Smooth muscle cell (in vitro differentiated cells): Measurements from ENCODE around the gene DLGAP5. TPM values are rescaled to one million over a fixed set of nuclear protein-coding genes. Genes with fewer than 3 reads are reported as not detected.

ENCODE experiments used
- DNase-seq: peaks from one replicate; lab custom pipeline; 2025; ENCODE audit not compliant: unreplicated experiment; lab: John Stamatoyannopoulos, UW
- H2AFZ ChIP-seq: fragments of 200-600 bp; sonication (generic); 2 replicates; pipeline ENCODE4 v1.6.0; 2016; ENCODE audit warnings: antibody characterized with exemption, low read depth, mild to moderate bottlenecking
- H3F3A ChIP-seq: fragments of 200-600 bp; sonication (generic); 2 replicates; pipeline ENCODE4 v1.6.0; 2017; ENCODE audit warnings: antibody characterized with exemption, low read depth
- H3K27ac ChIP-seq: fragments of 200-600 bp; sonication (generic); 2 replicates; pipeline ENCODE4 v1.5.1; 2016; ENCODE audit warnings: low read depth, mild to moderate bottlenecking
- H3K27me3 ChIP-seq: fragments of 200-600 bp; sonication (generic); 2 replicates; pipeline ENCODE4 v1.6.1; 2016; ENCODE audit warnings: low read depth, mild to moderate bottlenecking
- H3K36me3 ChIP-seq: fragments of 200-600 bp; sonication (generic); 2 replicates; pipeline ENCODE4 v1.5.1; 2016; ENCODE audit warnings: low read depth
- H3K4me1 ChIP-seq: fragments of 200-600 bp; sonication (generic); 2 replicates; pipeline ENCODE4 v1.5.1; 2016; ENCODE audit warnings: low read depth
- H3K4me2 ChIP-seq: fragments of 200-600 bp; sonication (generic); 2 replicates; pipeline ENCODE4 v1.6.0; 2016; ENCODE audit warnings: mild to moderate bottlenecking
- H3K4me3 ChIP-seq: fragments of 200-600 bp; sonication (generic); 2 replicates; pipeline ENCODE4 v1.5.1; 2016; ENCODE audit warnings: mild to moderate bottlenecking
- H3K79me2 ChIP-seq: fragments of 200-600 bp; sonication (generic); 2 replicates; pipeline ENCODE4 v1.6.0; 2016; ENCODE audit warnings: low read depth, mild to moderate bottlenecking
- H3K9ac ChIP-seq: fragments of 200-600 bp; sonication (generic); 2 replicates; pipeline ENCODE4 v1.6.0; 2016; ENCODE audit warnings: low read depth
- H3K9me3 ChIP-seq: fragments of 200-600 bp; sonication (generic); replicated peaks from 2 replicates; pipeline ENCODE4 v1.5.1; 2016; ENCODE audit warnings: low read depth
- H4K20me1 ChIP-seq: fragments of 200-600 bp; sonication (generic); 2 replicates; pipeline ENCODE4 v1.6.0; 2016; ENCODE audit warnings: low read depth
- CTCF ChIP-seq: fragments of 200-600 bp; sonication (generic); IDR thresholded peaks from 2 replicates; pipeline ENCODE4 v1.5.1; 2017; ENCODE audit warnings: borderline replicate concordance, mild to moderate bottlenecking, antibody characterized with exemption; ENCODE audit not compliant: insufficient read depth, poor library complexity, severe bottlenecking
- WGBS: methylation state at CpG from one replicate; pipeline ENCODE4 v1.1.7; 2016; ENCODE audit warnings: low lambda C conversion rate; 5-methylcytosine and 5-hydroxymethylcytosine counted together
- polyA plus RNA-seq: library from polyadenylated mRNA; unstranded; fragments of >200 nt; fragmentation: Nextera tagmentation; extraction: Ambion mirVana; gene quantifications from 2 replicates; pipeline ENCODE4 v1.2.1, GENCODE V29; 2016
- total RNA-seq: library from RNA; depleted of rRNA; stranded (reverse); fragments of >200 nt; gene quantifications from 2 replicates; pipeline ENCODE4 v1.2.3, GENCODE V29; 2014

DLGAP5 gene
- total and polyA plus RNA-seq, 2 experiments from 2014 or later = 7.5 to 8.0 TPM

GRCh38 chr14:55142466-55142865 is 48.9 kb downstream of the DLGAP5 start:
- Histone ChIP-seq H3K27ac (no peak overlapping the region), H4K20me1 (peaks cover 36% of the 10 kb centered on the region), H3K4me2 (no peak overlapping the region), H2AFZ (no peak overlapping the region), H3K36me3 (peaks cover 15% of the 10 kb centered on the region), H3K4me1 (no peaks in the 10 kb centered on the region), H3K9ac (no peak overlapping the region), H3K27me3 (no peaks in the 10 kb centered on the region), H3K79me2 (peaks cover 14% of the 10 kb centered on the region), H3F3A (no peaks in the 10 kb centered on the region), H3K9me3 (no peaks in the 10 kb centered on the region), H3K4me3 (no peak overlapping the region)
- DNase-seq = no peak
- no peak for TF ChIP-seq CTCF
- WGBS = 91% methylated on average over 2 of the region's 2 CpGs

- no peaks in the 10 kb centered on the region for H3F3A ChIP-seq
- H3K4me3 ChIP-seq = no peak overlapping the region
- H3K27me3 ChIP-seq = no peaks in the 10 kb centered on the region
- peaks cover 15% of the 10 kb centered on the region for H3K36me3 ChIP-seq
- no peak overlapping the region for H3K9ac ChIP-seq
- 97% methylated on average over 3 of the region's 3 CpGs for WGBS
- no peak for DNase-seq
- TF ChIP-seq CTCF = no peak
- H3K79me2 ChIP-seq = peaks cover 20% of the 10 kb centered on the region
- H4K20me1 ChIP-seq = peaks cover 42% of the 10 kb centered on the region
- no peak overlapping the region for H3K4me2 ChIP-seq
- H3K9me3 ChIP-seq = no peaks in the 10 kb centered on the region
- H3K27ac ChIP-seq = no peak overlapping the region
- H2AFZ ChIP-seq = no peak overlapping the region
- no peaks in the 10 kb centered on the region for H3K4me1 ChIP-seq
Measured at GRCh38 chr14:55141825-55142224, 49.6 kb downstream of the DLGAP5 start.

- Histone ChIP-seq H3K4me3 (no peak overlapping the region), H3K9ac (no peak overlapping the region), H3K4me1 (no peaks in the 10 kb centered on the region), H3K4me2 (no peak overlapping the region), H3K79me2 (peaks cover 37% of the 10 kb centered on the region), H3K9me3 (no peaks in the 10 kb centered on the region), H3K27ac (no peak overlapping the region), H4K20me1 (peaks cover 61% of the 10 kb centered on the region), H2AFZ (no peak overlapping the region), H3K36me3 (peaks cover 10% of the 10 kb centered on the region), H3K27me3 (no peaks in the 10 kb centered on the region), H3F3A (no peaks in the 10 kb centered on the region)
- TF ChIP-seq CTCF = no peak
- DNase-seq = no peak
- 83% methylated on average over 4 of the region's 4 CpGs for WGBS
Measured at GRCh38 chr14:55139696-55140509, 51.5 kb downstream of the DLGAP5 start.

- Histone ChIP-seq H4K20me1 (peaks cover 69% of the 10 kb centered on the region), H3F3A (no peaks in the 10 kb centered on the region), H3K27me3 (no peaks in the 10 kb centered on the region), H3K4me2 (no peak overlapping the region), H3K79me2 (peaks cover 45% of the 10 kb centered on the region), H3K4me3 (no peak overlapping the region), H3K27ac (no peak overlapping the region), H3K4me1 (no peaks in the 10 kb centered on the region), H3K9me3 (no peaks in the 10 kb centered on the region), H3K9ac (no peak overlapping the region), H3K36me3 (peaks cover 10% of the 10 kb centered on the region), H2AFZ (no peak overlapping the region)
- TF ChIP-seq CTCF = no peak
- no peak for DNase-seq
Measured at GRCh38 chr14:55139141-55139540, 52.2 kb downstream of the DLGAP5 start.
